Brain pericyte (primary cell): ENCODE data around the gene CCDC57.

ENCODE experiments used
- DNase-seq: peaks from one replicate; pipeline ENCODE4 v3.0.0-alpha.2; 2012; ENCODE audit warnings: low read depth, low spot score

CCDC57 gene

GRCh38 chr17:82127315-82127595 is 85.4 kb downstream of the CCDC57 start:
- no peak for DNase-seq

- no peak for DNase-seq
These were observed 85.9 kb downstream of the CCDC57 start for GRCh38 chr17:82126556-82127314.

GRCh38 chr17:82124101-82124500 is 88.5 kb downstream of the CCDC57 start:
- no peak for DNase-seq

GRCh38 chr17:82121660-82122629 is 90.7 kb downstream of the CCDC57 start:
- DNase-seq: no peak

GRCh38 chr17:82121246-82121645 is 91.4 kb downstream of the CCDC57 start:
- no peak for DNase-seq

- no peak for DNase-seq
These were observed 92.5 kb downstream of the CCDC57 start for GRCh38 chr17:82120148-82120547.

GRCh38 chr17:82118815-82119380 is 93.7 kb downstream of the CCDC57 start:
- no peak for DNase-seq

GRCh38 chr17:82118168-82118814 is 94.4 kb downstream of the CCDC57 start:
- DNase-seq: no peak

GRCh38 chr17:82117139-82118090 is 95.2 kb downstream of the CCDC57 start:
- no peak for DNase-seq

GRCh38 chr17:82116246-82116645 is 96.4 kb downstream of the CCDC57 start:
- no peak for DNase-seq

- DNase-seq: no peak
These were observed 97.8 kb downstream of the CCDC57 start for GRCh38 chr17:82114872-82115271.

GRCh38 chr17:82114447-82114846 is 98.2 kb downstream of the CCDC57 start:
- no peak for DNase-seq

- no peak for DNase-seq
These were observed 98.7 kb downstream of the CCDC57 start for GRCh38 chr17:82113941-82114340.

- DNase-seq: no peak
These were observed 99.2 kb downstream of the CCDC57 start for GRCh38 chr17:82113422-82113821.

GRCh38 chr17:82112914-82113311 is 99.7 kb downstream of the CCDC57 start:
- DNase-seq: no peak

- no peak for DNase-seq
These were observed 100.3 kb downstream of the CCDC57 start for GRCh38 chr17:82112181-82112913.

GRCh38 chr17:82110298-82110697 is 102.3 kb downstream of the CCDC57 start:
- DNase-seq: no peak

GRCh38 chr17:82108961-82109475 is 103.6 kb downstream of the CCDC57 start:
- DNase-seq: no peak

- DNase-seq: no peak
These were observed 104.1 kb downstream of the CCDC57 start for GRCh38 chr17:82108496-82108945.

- no peak for DNase-seq
These were observed 104.6 kb downstream of the CCDC57 start for GRCh38 chr17:82108038-82108437.
